ENCODE results near the gene CACNA1I. TPM values are rescaled to one million over a fixed set of nuclear protein-coding genes. Genes with fewer than 3 reads are reported as not detected.
A peak's percentile ranks its signal among the peaks of the same experiment; 100 is the strongest.

CACNA1I gene
- total RNA-seq, 6 experiments from 2014 or later: 0.06 TPM; not detected in 5

GRCh38 chr22:39722032-39722325 is 151.4 kb downstream of the CACNA1I start:
- Histone ChIP-seq H3K4me3 (no peak overlapping the region), H3K9me3 (no peaks in the 10 kb centered on the region), H3K27ac (no peak overlapping the region), H3K4me1 (no peaks in the 10 kb centered on the region), H3K36me3 (no peaks in the 10 kb centered on the region), H3K27me3 (no peaks in the 10 kb centered on the region)
- intact Hi-C loops (cut with DNase I): no loop called here
- no peak for ATAC-seq
- DNase-seq: peak in 1 of 3 donors; percentile 14
- TF ChIP-seq POLR2A (IDR thresholded peaks at IDR 0.05) (no peak), CTCF (IDR thresholded peaks at IDR 0.05) (no peak)
- 68% methylated on average over 2 of the region's 6 CpGs for WGBS (ENCODE audit: insufficient coverage, low coverage, low lambda C conversion rate, missing lambda C conversion rate)

- H3K27me3 ChIP-seq: no peaks in the 10 kb centered on the region
- H3K4me3 ChIP-seq: no peak overlapping the region
- H3K9me3 ChIP-seq: no peaks in the 10 kb centered on the region
- intact Hi-C loops (cut with DNase I): no loop called here
- ATAC-seq: no peak
- no peaks in the 10 kb centered on the region for H3K4me1 ChIP-seq
- TF ChIP-seq CTCF (IDR thresholded peaks at IDR 0.05): no peak
- no peak for TF ChIP-seq POLR2A (IDR thresholded peaks at IDR 0.05)
- WGBS (ENCODE audit: insufficient coverage, low coverage, low lambda C conversion rate, missing lambda C conversion rate): 79% methylated on average over 2 of the region's 4 CpGs
- no peaks in the 10 kb centered on the region for H3K36me3 ChIP-seq
- H3K27ac ChIP-seq: no peak overlapping the region
- DNase-seq: peak in 1 of 3 donors; percentile 21
Measured at GRCh38 chr22:39722501-39722900, 151.9 kb downstream of the CACNA1I start.

GRCh38 chr22:39723463-39723862 is 152.9 kb downstream of the CACNA1I start:
- TF ChIP-seq POLR2A (IDR thresholded peaks at IDR 0.05): no peak
- no peak for TF ChIP-seq CTCF (IDR thresholded peaks at IDR 0.05)
- Histone ChIP-seq H3K4me1 (no peaks in the 10 kb centered on the region), H3K27me3 (no peaks in the 10 kb centered on the region), H3K36me3 (no peaks in the 10 kb centered on the region), H3K27ac (no peak overlapping the region), H3K4me3 (no peak overlapping the region), H3K9me3 (no peaks in the 10 kb centered on the region)
- ATAC-seq (no peak), DNase-seq (peak in 1 of 3 donors; percentile 29)
- intact Hi-C loops (cut with DNase I): no loop called here
- 73% methylated on average over 5 of the region's 10 CpGs for WGBS (ENCODE audit: insufficient coverage, low coverage, low lambda C conversion rate, missing lambda C conversion rate)

GRCh38 chr22:39723899-39724351 is 153.4 kb downstream of the CACNA1I start:
- 44% methylated on average over 2 of the region's 3 CpGs for WGBS (ENCODE audit: insufficient coverage, low coverage, low lambda C conversion rate, missing lambda C conversion rate)
- peak in 1 of 3 donors; percentile 43 for DNase-seq
- no peaks in the 10 kb centered on the region for H3K4me1 ChIP-seq
- no peak for ATAC-seq
- no peaks in the 10 kb centered on the region for H3K9me3 ChIP-seq
- no peak overlapping the region for H3K27ac ChIP-seq
- no peaks in the 10 kb centered on the region for H3K36me3 ChIP-seq
- H3K27me3 ChIP-seq: no peaks in the 10 kb centered on the region
- H3K4me3 ChIP-seq: no peak overlapping the region
- intact Hi-C loops (cut with DNase I): no loop called here
- no peak for TF ChIP-seq CTCF (IDR thresholded peaks at IDR 0.05)
- TF ChIP-seq POLR2A (IDR thresholded peaks at IDR 0.05): no peak

- intact Hi-C loops (cut with DNase I): no loop called here
- Histone ChIP-seq H3K4me1 (no peaks in the 10 kb centered on the region), H3K27ac (no peak overlapping the region), H3K27me3 (no peaks in the 10 kb centered on the region), H3K9me3 (no peaks in the 10 kb centered on the region), H3K4me3 (no peak overlapping the region), H3K36me3 (no peaks in the 10 kb centered on the region)
- ATAC-seq (no peak), DNase-seq (no peak)
- TF ChIP-seq CTCF (IDR thresholded peaks at IDR 0.05) (no peak), POLR2A (IDR thresholded peaks at IDR 0.05) (no peak)
- 61% methylated on average over 2 of the region's 4 CpGs for WGBS (ENCODE audit: insufficient coverage, low coverage, low lambda C conversion rate, missing lambda C conversion rate)
Measured at GRCh38 chr22:39724390-39724789, 153.8 kb downstream of the CACNA1I start.
